Parathyroid adenoma (tissue), 2 donors: ENCODE data around the gene CCSER1.
"Not testable (repeated sequence)": the region's sequence is repeated elsewhere in the genome, so short reads cannot be mapped to it uniquely, and the experiment has no call there.

Experiments used
- H2AFZ ChIP-seq: fragments of 300-600 bp; sonication (generic); one replicate; pipeline ENCODE4 v1.7.0; 2017; ENCODE audit warnings: antibody characterized with exemption, mild to moderate bottlenecking
- H3K27ac ChIP-seq: fragments of 300-600 bp; sonication (generic); one replicate; pipeline ENCODE4 v1.7.0; 2017
- H3K27me3 ChIP-seq: fragments of 300-600 bp; sonication (generic); one replicate; pipeline ENCODE4 v1.7.0; 2017; ENCODE audit warnings: low read length; ENCODE audit not compliant: control insufficient read depth, insufficient read depth
- H3K36me3 ChIP-seq: fragments of 300-600 bp; sonication (generic); one replicate; pipeline ENCODE4 v1.7.0; 2017; ENCODE audit warnings: low read length; ENCODE audit not compliant: control insufficient read depth, insufficient read depth
- H3K4me1 ChIP-seq: fragments of 300-600 bp; sonication (generic); one replicate; pipeline ENCODE4 v1.7.0; 2017; ENCODE audit warnings: control low read depth
- H3K4me2 ChIP-seq: fragments of 300-600 bp; sonication (generic); one replicate; pipeline ENCODE4 v1.7.0; 2017; ENCODE audit warnings: low read length
- H3K4me3 ChIP-seq: fragments of 300-600 bp; sonication (generic); one replicate; pipeline ENCODE4 v1.7.0; 2017; ENCODE audit warnings: low read depth, low read length
- H3K79me2 ChIP-seq: fragments of 300-600 bp; sonication (generic); one replicate; pipeline ENCODE4 v1.7.0; 2017; ENCODE audit warnings: control low read depth
- H3K9ac ChIP-seq: fragments of 300-600 bp; sonication (generic); one replicate; pipeline ENCODE4 v1.7.0; 2017; ENCODE audit warnings: mild to moderate bottlenecking
- H3K9me3 ChIP-seq: fragments of 300-600 bp; sonication (generic); one replicate; pipeline ENCODE4 v1.7.0; 2017; ENCODE audit warnings: low read length; ENCODE audit not compliant: control insufficient read depth
- CTCF ChIP-seq: fragments of 300-600 bp; sonication (generic); IDR thresholded peaks from one replicate; pipeline ENCODE4 v1.7.0; 2017; ENCODE audit warnings: antibody characterized with exemption, mild to moderate bottlenecking
- donor health status: primary hyperparathyroidism.

Gene CCSER1

GRCh38 chr4:91089178-91089577 lies 962.0 kb downstream of the CCSER1 start:
- TF ChIP-seq CTCF, result no peak

GRCh38 chr4:91092398-91092980 lies 965.3 kb downstream of the CCSER1 start:
- Histone ChIP-seq H3K4me1 (no peaks in the 10 kb centered on the region), H3K9ac (no peak overlapping the region), H2AFZ (no peak overlapping the region), H3K4me3 (no peak overlapping the region), H3K27ac (no peak overlapping the region), H3K9me3 (no peaks in the 10 kb centered on the region), H3K27me3 (no peaks in the 10 kb centered on the region), H3K4me2 (no peak overlapping the region), H3K79me2 (no peaks in the 10 kb centered on the region), H3K36me3 (no peaks in the 10 kb centered on the region)
- TF ChIP-seq CTCF, result no peak

More at GRCh38 chr4:91089178-91089577, 962.0 kb downstream of the CCSER1 start:
- Histone ChIP-seq H3K79me2 (no peaks in the 10 kb centered on the region), H3K27ac (no peak overlapping the region), H3K4me1 (no peaks in the 10 kb centered on the region), H3K36me3 (no peaks in the 10 kb centered on the region), H3K9ac (no peak overlapping the region), H3K4me3 (no peak overlapping the region), H3K9me3 (no peaks in the 10 kb centered on the region), H3K4me2 (no peak overlapping the region), H3K27me3 (no peaks in the 10 kb centered on the region), H2AFZ (no peak overlapping the region)

GRCh38 chr4:91094220-91094619 lies 967.0 kb downstream of the CCSER1 start:
- not testable (repeated sequence) for H3K4me1 ChIP-seq, H3K36me3 ChIP-seq, H3K4me2 ChIP-seq, H3K27ac ChIP-seq, H3K9ac ChIP-seq, H2AFZ ChIP-seq, H3K27me3 ChIP-seq, H3K9me3 ChIP-seq, H3K4me3 ChIP-seq, H3K79me2 ChIP-seq

GRCh38 chr4:91099666-91100065 lies 972.5 kb downstream of the CCSER1 start:
- Histone ChIP-seq H3K36me3 (no peaks in the 10 kb centered on the region), H3K27ac (no peak overlapping the region), H3K9ac (no peak overlapping the region), H3K79me2 (no peaks in the 10 kb centered on the region), H3K4me1 (no peaks in the 10 kb centered on the region), H3K4me2 (no peak overlapping the region), H3K27me3 (no peaks in the 10 kb centered on the region), H2AFZ (no peak overlapping the region), H3K9me3 (no peaks in the 10 kb centered on the region), H3K4me3 (no peak overlapping the region)
- no peak for TF ChIP-seq CTCF

- Histone ChIP-seq H3K36me3 (no peaks in the 10 kb centered on the region), H3K4me2 (no peak overlapping the region)
Observed at GRCh38 chr4:91108751-91109150, 981.6 kb downstream of the CCSER1 start.

More at GRCh38 chr4:91108751-91109150, 981.6 kb downstream of the CCSER1 start:
- no peaks in the 10 kb centered on the region for H3K9me3 ChIP-seq
- H2AFZ ChIP-seq, result no peak overlapping the region
- H3K9ac ChIP-seq, result no peak overlapping the region
- H3K27ac ChIP-seq, result no peak overlapping the region
- H3K79me2 ChIP-seq, result no peaks in the 10 kb centered on the region
- no peaks in the 10 kb centered on the region for H3K27me3 ChIP-seq
- H3K4me3 ChIP-seq, result no peak overlapping the region
- TF ChIP-seq CTCF, result no peak
- no peaks in the 10 kb centered on the region for H3K4me1 ChIP-seq
